Upper lobe of left lung (tissue), 4 donors: Measurements from ENCODE around the gene ATP10B.

ENCODE experiments used
- CTCF ChIP-seq, 6 experiments: fragments of 450-650 bp in 4 of 6; fragments of 200-600 bp in 2 of 6; sonication (generic) in 2 of 6; IDR thresholded peaks; one replicate each; pipeline ENCODE4 v1.5.1; 2016 to 2019; ENCODE audit warnings: antibody characterized with exemption in 6 of 6
- EP300 ChIP-seq, 4 donors: sonication (generic); formaldehyde crosslinking; IDR thresholded peaks; one replicate each; pipeline ENCODE4 v1.5.1; 2017; ENCODE audit warnings: antibody characterized with exemption in 4 of 4, control low read depth in 2 of 4
- POLR2A ChIP-seq, 4 donors: fragments of 450-650 bp; IDR thresholded peaks; one replicate each; pipeline ENCODE4 v1.5.1; 2016 to 2017; ENCODE audit warnings: antibody characterized with exemption in 4 of 4, mild to moderate bottlenecking in 2 of 4
- POLR2AphosphoS5 ChIP-seq, 2 donors: sonication (generic); formaldehyde crosslinking; IDR thresholded peaks; one replicate each; pipeline ENCODE4 v1.5.1; 2017; ENCODE audit warnings: antibody characterized with exemption in 2 of 2

- TF ChIP-seq POLR2A (IDR thresholded peaks at IDR 0.05) (no peak), CTCF (IDR thresholded peaks at IDR 0.05) (no peak), EP300 (IDR thresholded peaks at IDR 0.05) (no peak), POLR2AphosphoS5 (IDR thresholded peaks at IDR 0.05) (no peak)
Observed at GRCh38 chr5:160844177-160844576, 7.8 kb downstream of the ATP10B start.
